WTC11 (cell line): ENCODE data around the gene NDUFS2.

ENCODE experiments used
- ATF1 ChIP-seq: sonication (generic); formaldehyde crosslinking; IDR thresholded peaks from 2 replicates; pipeline ENCODE4 v1.8.1; 2023; ENCODE audit warnings: mild to moderate bottlenecking, moderate library complexity, missing genetic modification reagents
- CTCF ChIP-seq: fragments of 200-600 bp; IDR thresholded peaks from 2 replicates; pipeline ENCODE4 v1.8.0; 2022; ENCODE audit warnings: antibody characterized with exemption
- ERG ChIP-seq: fragments of 250-450 bp; sonication (Bioruptor Pico); IDR thresholded peaks from 2 replicates; pipeline ENCODE4 v1.8.0; 2021; ENCODE audit warnings: mild to moderate bottlenecking
- FOXJ3 ChIP-seq: sonication (generic); formaldehyde crosslinking; IDR thresholded peaks from 2 replicates; pipeline ENCODE4 v1.9.0; 2021; ENCODE audit warnings: missing genetic modification reagents, mild to moderate bottlenecking, borderline replicate concordance
- JUN ChIP-seq: sonication (generic); formaldehyde crosslinking; IDR thresholded peaks from 2 replicates; pipeline ENCODE4 v1.8.0; 2023; ENCODE audit warnings: mild to moderate bottlenecking, missing genetic modification reagents
- TF ChIP-seq, protein P1 (sequence below): fragments of 250-450 bp; sonication (Bioruptor Pico); IDR thresholded peaks from 2 replicates; pipeline ENCODE4 v1.9.0; 2021; ENCODE audit warnings: moderate library complexity, mild to moderate bottlenecking, inconsistent platforms, borderline replicate concordance
- TF ChIP-seq, protein P2 (sequence below): sonication (generic); formaldehyde crosslinking; IDR thresholded peaks from 2 replicates; pipeline ENCODE4 v1.8.0; 2022; ENCODE audit warnings: mild to moderate bottlenecking, missing genetic modification reagents
- TF ChIP-seq, protein P3 (sequence below): fragments of 250-450 bp; sonication (Bioruptor Pico); IDR thresholded peaks from 2 replicates; pipeline ENCODE4 v2.1.2; 2022; ENCODE audit warnings: mild to moderate bottlenecking, moderate library complexity

GRCh38 chr1:161230762-161231161, 28.6 kb downstream of the NDUFS2 start:
- TF ChIP-seq, protein P1, sequence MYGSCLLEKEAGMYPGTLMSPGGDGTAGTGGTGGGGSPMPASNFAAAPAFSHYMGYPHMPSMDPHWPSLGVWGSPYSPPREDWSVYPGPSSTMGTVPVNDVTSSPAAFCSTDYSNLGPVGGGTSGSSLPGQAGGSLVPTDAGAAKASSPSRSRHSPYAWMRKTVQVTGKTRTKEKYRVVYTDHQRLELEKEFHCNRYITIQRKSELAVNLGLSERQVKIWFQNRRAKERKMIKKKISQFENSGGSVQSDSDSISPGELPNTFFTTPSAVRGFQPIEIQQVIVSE (CRISPR knock-in tag): no peak
- TF ChIP-seq CTCF: no peak
- TF ChIP-seq, protein P2, sequence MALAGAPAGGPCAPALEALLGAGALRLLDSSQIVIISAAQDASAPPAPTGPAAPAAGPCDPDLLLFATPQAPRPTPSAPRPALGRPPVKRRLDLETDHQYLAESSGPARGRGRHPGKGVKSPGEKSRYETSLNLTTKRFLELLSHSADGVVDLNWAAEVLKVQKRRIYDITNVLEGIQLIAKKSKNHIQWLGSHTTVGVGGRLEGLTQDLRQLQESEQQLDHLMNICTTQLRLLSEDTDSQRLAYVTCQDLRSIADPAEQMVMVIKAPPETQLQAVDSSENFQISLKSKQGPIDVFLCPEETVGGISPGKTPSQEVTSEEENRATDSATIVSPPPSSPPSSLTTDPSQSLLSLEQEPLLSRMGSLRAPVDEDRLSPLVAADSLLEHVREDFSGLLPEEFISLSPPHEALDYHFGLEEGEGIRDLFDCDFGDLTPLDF (CRISPR knock-in tag): no peak
- TF ChIP-seq JUN: no peak
- TF ChIP-seq, protein P3, sequence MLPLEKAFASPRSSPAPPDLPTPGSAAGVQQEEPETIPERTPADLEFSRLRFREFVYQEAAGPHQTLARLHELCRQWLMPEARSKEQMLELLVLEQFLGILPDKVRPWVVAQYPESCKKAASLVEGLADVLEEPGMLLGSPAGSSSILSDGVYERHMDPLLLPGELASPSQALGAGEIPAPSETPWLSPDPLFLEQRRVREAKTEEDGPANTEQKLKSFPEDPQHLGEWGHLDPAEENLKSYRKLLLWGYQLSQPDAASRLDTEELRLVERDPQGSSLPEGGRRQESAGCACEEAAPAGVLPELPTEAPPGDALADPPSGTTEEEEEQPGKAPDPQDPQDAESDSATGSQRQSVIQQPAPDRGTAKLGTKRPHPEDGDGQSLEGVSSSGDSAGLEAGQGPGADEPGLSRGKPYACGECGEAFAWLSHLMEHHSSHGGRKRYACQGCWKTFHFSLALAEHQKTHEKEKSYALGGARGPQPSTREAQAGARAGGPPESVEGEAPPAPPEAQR (CRISPR knock-in tag): no peak
- TF ChIP-seq FOXJ3 (CRISPR knock-in tag): no peak
- no peak for TF ChIP-seq ATF1 (CRISPR knock-in tag)
- no peak for TF ChIP-seq ERG
